RKO (cell line): ENCODE data around the gene AIPL1.
A peak's percentile ranks its signal among the peaks of the same experiment; 100 is the strongest.

Experiments
- DNase-seq: peaks from one replicate; pipeline ENCODE4 v3.0.0-alpha.2; 2016; ENCODE audit warnings: low spot score

AIPL1 gene

DNA sequence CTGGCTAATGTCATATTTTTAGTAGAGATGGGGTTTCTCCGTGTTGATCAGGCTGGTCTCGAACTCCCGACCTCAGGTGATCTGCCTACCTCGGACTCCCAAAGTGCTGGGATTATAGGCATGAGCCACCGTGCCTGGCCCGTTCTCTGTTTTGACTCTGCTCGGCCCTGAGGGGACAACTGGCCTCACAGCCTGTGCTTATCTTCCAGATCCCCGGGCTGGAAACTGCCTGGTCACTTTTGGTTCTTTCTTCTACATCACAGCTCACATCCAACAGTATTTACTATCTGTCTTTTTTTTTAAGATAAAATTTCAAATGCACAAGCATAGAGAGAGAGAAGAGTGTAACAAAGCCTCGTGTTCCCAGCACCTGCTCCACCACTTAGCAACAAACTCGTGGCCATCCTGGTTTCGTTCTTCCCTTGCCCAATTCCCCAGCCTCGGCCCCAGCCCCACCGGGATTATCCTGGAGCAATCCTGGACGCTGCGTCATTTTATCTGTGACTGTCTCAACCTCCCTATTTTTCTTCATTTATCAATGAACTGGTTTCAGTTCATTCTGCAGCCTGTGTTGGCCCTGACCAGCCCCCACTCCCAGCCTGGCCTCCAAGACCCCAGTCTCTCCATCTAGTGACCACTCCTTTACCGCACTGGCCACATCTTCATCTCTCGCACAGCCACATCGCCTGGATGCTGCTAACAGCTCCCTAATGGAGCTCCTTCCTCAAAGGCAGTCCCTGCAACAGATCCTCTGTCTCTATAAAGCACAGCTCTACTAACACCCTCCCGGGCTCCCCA, 30.5 kb upstream of the AIPL1 start:
- no peak for DNase-seq

- DNase-seq, result no peak
Observed at GRCh38 chr17:6464446-6465041, 29.6 kb upstream of the AIPL1 start.

- no peak for DNase-seq
Observed at GRCh38 chr17:6463616-6464445, 28.9 kb upstream of the AIPL1 start.

- DNase-seq, result no peak
Observed at GRCh38 chr17:6462692-6463091, 27.8 kb upstream of the AIPL1 start.

- DNase-seq, result no peak
Observed at GRCh38 chr17:6461792-6462524, 27.0 kb upstream of the AIPL1 start.

DNA sequence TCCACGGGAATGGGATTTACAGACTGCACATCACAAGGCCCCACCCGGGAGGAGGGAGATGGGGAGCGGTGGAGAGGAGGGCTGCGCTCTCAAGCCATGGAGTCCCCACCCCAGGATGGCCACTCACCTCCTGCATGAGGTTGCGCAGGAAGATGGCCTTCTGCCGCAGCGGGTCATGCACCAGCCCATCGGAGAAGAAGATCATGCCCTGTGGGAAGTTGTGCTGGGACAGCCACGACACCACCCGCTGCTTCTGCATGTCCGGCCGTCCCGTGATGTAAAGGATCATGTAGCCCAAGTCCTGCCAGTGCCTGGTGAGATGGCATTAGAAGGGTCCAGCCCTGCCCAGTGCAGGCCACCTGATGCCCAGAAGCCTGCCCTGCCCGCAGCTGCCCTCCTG, 26.3 kb upstream of the AIPL1 start:
- DNase-seq, result no peak

- DNase-seq, result no peak
Observed at GRCh38 chr17:6460531-6461161, 25.7 kb upstream of the AIPL1 start.

- DNase-seq, result no peak
Observed at GRCh38 chr17:6458460-6458950, 23.6 kb upstream of the AIPL1 start.

- no peak for DNase-seq
Observed at GRCh38 chr17:6457688-6458459, 23.0 kb upstream of the AIPL1 start.

- peak; percentile 55 for DNase-seq
Observed at GRCh38 chr17:6456914-6457687, 22.2 kb upstream of the AIPL1 start.

DNA sequence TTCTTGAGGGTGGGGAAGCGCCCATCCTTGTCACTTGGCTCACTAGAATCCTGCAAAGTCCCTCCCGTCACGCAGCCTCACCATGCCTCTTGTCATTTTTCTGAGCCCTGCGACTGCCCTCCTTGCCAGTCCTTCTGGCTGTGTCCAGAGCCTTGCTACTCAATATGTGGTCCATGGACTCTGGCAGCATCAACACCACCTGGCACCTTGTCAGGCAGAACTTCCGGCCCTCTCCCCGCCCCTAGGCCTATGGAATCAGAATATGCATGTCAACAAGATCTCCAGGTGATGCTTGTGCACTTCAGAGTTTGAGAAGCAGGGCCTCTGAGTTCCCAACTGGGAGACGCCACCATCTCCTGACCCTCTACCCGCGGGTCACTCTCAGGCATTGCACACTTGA, 21.4 kb upstream of the AIPL1 start:
- no peak for DNase-seq

- no peak for DNase-seq
Observed at GRCh38 chr17:6455321-6455705, 20.4 kb upstream of the AIPL1 start.

- no peak for DNase-seq
Observed at GRCh38 chr17:6454495-6455320, 19.8 kb upstream of the AIPL1 start.

- DNase-seq, result no peak
Observed at GRCh38 chr17:6453279-6454024, 18.5 kb upstream of the AIPL1 start.

GRCh38 chr17:6452471-6453266, 17.7 kb upstream of the AIPL1 start:
- DNase-seq, result no peak

DNA sequence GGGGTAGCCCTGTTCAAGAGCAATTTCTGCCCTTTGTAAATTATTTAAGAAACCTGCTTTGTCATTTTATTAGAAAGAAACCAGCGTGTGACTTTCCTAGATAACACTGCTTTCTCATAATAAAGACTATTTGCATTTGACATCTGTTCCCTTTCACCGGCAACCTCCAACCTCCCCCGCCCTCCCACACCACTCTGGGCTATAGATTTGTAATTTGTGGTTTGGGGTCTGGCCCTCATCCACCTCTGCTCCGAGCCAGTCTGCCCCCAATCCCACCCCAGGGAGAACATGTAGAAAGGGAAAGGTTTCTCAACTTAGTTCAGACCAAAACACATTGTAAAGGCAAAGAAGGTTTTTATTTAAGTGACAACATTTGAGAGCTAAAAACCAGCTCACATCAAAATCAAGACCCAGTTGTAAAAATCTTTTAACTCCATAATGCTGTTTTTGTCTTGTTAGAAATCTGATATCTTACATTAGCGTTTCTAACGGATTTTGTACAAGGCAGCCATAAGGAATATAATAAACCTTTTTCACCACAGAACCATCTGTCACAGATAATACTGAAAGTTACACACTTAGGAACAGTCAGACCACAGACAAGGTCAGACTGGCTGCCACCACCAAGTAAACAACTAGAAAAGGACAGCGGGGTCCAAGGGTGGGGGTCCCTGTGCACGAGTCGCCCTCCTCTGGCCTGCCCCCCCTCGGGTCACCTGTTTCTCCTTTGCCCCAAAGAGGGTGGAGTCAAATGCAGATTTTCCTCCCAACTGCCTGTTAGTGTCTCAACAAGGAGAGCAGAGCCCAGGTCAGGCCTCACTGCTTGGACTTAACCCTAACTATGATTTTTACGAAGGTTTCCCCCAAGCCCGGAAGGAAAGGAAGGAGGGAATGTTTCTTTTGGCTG, 16.3 kb upstream of the AIPL1 start:
- DNase-seq, result no peak
